ENCODE data around the gene ZNF627. TPM values are rescaled to one million over a fixed set of nuclear protein-coding genes. Genes with fewer than 3 reads are reported as not detected.

Gene ZNF627
- total RNA-seq, 8 experiments from 2014 or later, result 6.8 to 55.7 (median 42.5) TPM

DNA sequence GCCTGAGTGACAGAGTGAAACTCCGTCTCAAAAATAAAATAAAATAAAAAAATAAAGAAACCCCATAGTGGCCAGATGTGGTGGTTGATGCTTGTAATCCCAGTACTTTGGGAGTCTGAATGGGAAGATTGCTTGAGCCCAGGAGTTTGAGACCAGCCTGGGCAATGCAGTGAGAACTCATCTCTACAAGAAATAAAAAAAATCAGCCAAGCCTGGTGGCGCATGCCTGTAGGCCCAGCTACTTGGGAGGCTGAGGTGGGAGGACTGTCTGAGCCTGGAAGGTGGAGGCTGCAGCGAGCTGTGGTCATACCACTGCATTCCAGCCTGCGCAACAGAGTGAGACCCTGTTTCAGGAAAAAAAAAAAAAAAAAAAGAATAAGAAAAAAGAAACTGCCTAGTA is 53.8 kb downstream of the ZNF627 start:
- ATAC-seq (replicated peaks in 6 of 8), result no peak
- Histone ChIP-seq H3K27ac (no peak overlapping the region), H3K4me1 (replicated peaks in 1 of 2) (no peaks in the 10 kb centered on the region), H3K4me3 (no peak overlapping the region)
- in situ Hi-C loops (cut with MboI; ENCODE audit: low pct_unique_long_range_greater_than_20kb in 2 of 9, low sequenced_read_pairs in 9 of 9, unreplicated experiment in 9 of 9), result no loop called here
- WGBS, 10 experiments, result 90 to 100% (median 100%) methylated on average over 1 to 4 of the region's 4 CpGs; no CpG with 5 or more reads in 1 of the 10 experiments

DNA sequence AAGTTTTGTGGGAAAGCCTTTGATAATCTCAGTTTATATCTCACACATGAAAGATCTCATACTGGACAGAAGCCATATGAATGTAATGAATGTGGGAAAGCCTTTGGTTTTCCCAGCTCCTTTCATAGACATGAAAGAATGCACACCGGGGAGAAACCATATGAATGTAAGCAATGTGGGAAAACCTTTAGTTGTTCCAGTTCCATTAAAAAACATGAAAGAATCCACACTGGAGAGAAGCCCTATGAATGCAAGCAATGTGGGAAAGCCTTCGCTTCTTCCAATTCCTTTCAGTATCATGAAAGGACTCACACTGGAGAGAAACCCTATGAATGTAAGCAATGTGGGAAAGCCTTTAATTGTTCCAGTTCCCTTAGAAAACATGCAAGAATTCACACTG is 54.8 kb downstream of the ZNF627 start:
- in situ Hi-C loops (cut with MboI; ENCODE audit: low pct_unique_long_range_greater_than_20kb in 2 of 9, low sequenced_read_pairs in 9 of 9, unreplicated experiment in 9 of 9), result no loop called here
- Histone ChIP-seq H3K4me3 (no peak overlapping the region), H3K4me1 (replicated peaks in 1 of 2) (no peaks in the 10 kb centered on the region), H3K27ac (no peak overlapping the region)
- WGBS, 10 experiments, result 89 to 100% (median 100%) methylated on average over 1 to 2 of the region's 2 CpGs
- no peak for ATAC-seq (replicated peaks in 6 of 8)

DNA sequence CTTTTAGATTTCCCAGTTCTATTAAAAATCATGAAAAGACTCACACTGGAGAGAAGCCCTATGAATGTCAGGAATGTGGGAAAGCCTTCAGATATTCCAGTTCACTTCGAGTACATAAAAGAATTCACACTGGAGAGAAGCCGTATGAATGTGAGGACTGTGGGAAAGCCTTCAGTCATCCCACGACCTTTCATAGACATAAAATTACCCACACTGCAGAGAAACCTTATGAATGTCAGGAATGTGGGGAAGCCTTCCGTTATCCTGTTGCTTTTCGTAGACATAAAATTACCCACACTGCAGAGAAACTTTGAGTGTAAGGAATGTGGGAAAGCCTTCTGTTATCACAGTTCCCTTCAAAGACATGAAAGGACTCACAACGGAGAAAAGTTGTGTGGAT is 55.2 kb downstream of the ZNF627 start:
- Histone ChIP-seq H3K4me1 (replicated peaks in 1 of 2) (no peaks in the 10 kb centered on the region), H3K4me3 (no peak overlapping the region), H3K27ac (no peak overlapping the region)
- 86 to 100% (median 96%) methylated on average over 1 to 6 of the region's 6 CpGs; no CpG with 5 or more reads in 2 of the 10 experiments for WGBS, 10 experiments
- in situ Hi-C loops (cut with MboI; ENCODE audit: low pct_unique_long_range_greater_than_20kb in 2 of 9, low sequenced_read_pairs in 9 of 9, unreplicated experiment in 9 of 9), result no loop called here
- ATAC-seq (replicated peaks in 6 of 8), result no peak

DNA sequence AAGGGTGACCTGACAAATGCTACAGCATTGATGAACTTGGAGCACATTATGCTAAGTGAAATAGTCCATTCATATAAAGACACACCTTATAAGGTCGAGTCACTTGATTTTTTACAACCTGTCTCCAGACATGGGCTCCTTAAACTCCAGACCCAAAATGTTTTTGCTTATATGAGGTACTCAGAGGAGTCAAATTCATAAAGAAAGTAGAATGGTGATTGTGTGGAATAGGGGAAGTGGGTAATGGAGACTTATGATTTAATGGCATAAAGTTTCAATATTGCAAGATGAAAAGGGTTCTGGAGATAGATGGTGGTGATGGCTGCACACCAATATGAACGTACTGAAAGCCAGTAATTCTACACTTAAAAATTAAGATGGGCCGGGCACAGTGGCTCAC is 59.3 kb downstream of the ZNF627 start:
- no peak overlapping the region for H3K4me3 ChIP-seq
- in situ Hi-C loops (cut with MboI; ENCODE audit: low pct_unique_long_range_greater_than_20kb in 2 of 9, low sequenced_read_pairs in 9 of 9, unreplicated experiment in 9 of 9), result no loop called here
- no peak for ATAC-seq (replicated peaks in 6 of 8)
- 56 to 100% (median 84%) methylated on average over 1 to 3 of the region's 3 CpGs; no CpG with 5 or more reads in 3 of the 10 experiments for WGBS, 10 experiments
- H3K27ac ChIP-seq, result no peak overlapping the region
- H3K4me1 ChIP-seq (replicated peaks in 1 of 2), result no peaks in the 10 kb centered on the region

DNA sequence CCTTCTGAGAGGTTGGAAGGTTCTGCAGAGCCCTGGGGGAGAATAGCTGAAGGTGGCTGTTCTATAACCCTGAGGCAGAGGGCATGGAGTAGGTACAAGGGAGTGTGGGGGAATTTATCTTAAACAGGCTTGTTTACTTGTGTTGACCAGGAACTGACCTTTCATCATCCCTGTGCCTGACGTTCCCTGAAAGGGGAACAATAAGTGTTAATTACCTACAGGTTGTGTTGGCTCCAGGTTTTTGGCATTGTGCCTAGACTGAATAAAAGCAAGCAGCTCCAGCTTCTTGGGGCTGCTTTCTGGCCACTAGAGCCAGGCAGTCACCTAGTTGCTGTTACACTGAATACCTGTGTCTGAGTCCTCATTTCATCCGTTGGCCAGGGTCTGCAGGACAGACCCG is 60.0 kb downstream of the ZNF627 start:
- no peak for ATAC-seq (replicated peaks in 6 of 8)

DNA sequence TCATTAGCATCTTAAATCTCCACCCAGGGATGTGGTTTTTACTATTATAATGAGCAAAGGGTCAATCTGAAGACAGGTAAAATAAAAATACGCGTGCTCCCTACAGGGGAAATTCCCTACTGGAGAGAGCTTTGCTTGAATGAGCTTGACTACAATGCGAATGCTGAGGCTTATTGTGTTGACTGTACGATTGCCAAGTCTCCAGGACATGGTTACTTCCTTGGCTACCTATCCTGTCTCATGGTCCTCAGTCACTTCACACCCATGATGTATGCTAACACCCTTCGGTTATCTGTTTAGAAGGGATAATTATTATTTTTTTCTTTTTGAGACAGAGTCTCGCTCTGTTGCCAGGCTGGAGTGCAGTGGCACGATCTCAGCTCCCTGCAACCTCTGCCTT is 61.7 kb downstream of the ZNF627 start:
- in situ Hi-C loops (cut with MboI; ENCODE audit: low pct_unique_long_range_greater_than_20kb in 2 of 9, low sequenced_read_pairs in 9 of 9, unreplicated experiment in 9 of 9), result no loop called here
- peak in 1 of 8 experiments; percentile 95 for ATAC-seq (replicated peaks in 6 of 8)

More for the DNA sequence above, 60.0 kb downstream of the ZNF627 start:
- in situ Hi-C loops (cut with MboI; ENCODE audit: low pct_unique_long_range_greater_than_20kb in 2 of 9, low sequenced_read_pairs in 9 of 9, unreplicated experiment in 9 of 9), result no loop called here
- H3K27ac ChIP-seq, result no peak overlapping the region
- 33 to 100% (median 77%) methylated on average over 1 to 3 of the region's 3 CpGs; no CpG with 5 or more reads in 5 of the 10 experiments for WGBS, 10 experiments
- H3K4me1 ChIP-seq (replicated peaks in 1 of 2), result no peaks in the 10 kb centered on the region
- no peak overlapping the region for H3K4me3 ChIP-seq

DNA sequence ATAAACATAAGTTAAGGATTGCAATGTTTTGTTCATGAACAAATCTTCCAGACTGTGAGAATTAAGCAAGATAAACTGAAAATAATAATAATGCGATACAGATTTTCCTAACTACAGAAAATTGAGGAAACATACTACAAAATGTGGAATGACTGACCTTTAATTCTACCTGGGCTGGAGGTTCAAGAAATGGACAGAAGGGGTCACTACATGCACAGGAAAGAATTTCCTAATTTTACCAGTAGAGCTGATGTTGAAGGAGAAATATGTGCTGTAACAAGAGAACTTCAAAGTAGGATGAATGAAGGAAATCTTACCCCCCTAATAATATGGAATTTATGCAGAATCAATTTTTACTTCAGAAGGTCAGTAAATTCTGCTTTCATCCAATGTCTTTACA is 62.3 kb downstream of the ZNF627 start:
- Histone ChIP-seq H3K4me1 (replicated peaks in 1 of 2) (no peaks in the 10 kb centered on the region), H3K27ac (no peak overlapping the region), H3K4me3 (no peak overlapping the region)
- 90 to 100% (median 100%) methylated on average over 1 of the region's 1 CpG; no CpG with 5 or more reads in 3 of the 10 experiments for WGBS, 10 experiments
- in situ Hi-C loops (cut with MboI; ENCODE audit: low pct_unique_long_range_greater_than_20kb in 2 of 9, low sequenced_read_pairs in 9 of 9, unreplicated experiment in 9 of 9), result no loop called here
- ATAC-seq (replicated peaks in 6 of 8), result no peak

More for the DNA sequence above, 61.7 kb downstream of the ZNF627 start:
- Histone ChIP-seq H3K27ac (no peak overlapping the region), H3K4me1 (replicated peaks in 1 of 2) (no peaks in the 10 kb centered on the region), H3K4me3 (no peak overlapping the region)
- 45 to 100% (median 73%) methylated on average over 1 to 6 of the region's 7 CpGs; no CpG with 5 or more reads in 2 of the 10 experiments for WGBS, 10 experiments

DNA sequence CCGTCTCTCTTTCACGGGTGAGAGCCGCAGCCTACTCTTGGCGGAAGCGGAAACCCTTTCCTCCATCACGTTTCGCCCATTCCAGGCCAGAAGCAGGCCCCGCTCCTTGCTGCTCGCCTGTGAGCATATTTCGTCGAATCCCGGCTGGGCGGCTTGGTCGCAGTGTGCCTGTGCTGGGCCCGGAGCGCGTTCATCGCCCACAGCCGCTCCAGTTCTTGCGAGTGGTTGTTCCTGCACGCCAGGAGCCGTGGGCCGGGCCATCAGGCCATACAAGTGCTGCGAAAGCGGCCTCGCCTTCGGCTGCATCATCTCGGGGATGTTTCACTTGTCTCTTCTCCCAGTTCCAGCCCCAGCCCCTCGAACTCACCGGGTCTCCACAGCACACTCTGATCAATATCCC is 65.0 kb downstream of the ZNF627 start:
- in situ Hi-C loops (cut with MboI; ENCODE audit: low pct_unique_long_range_greater_than_20kb in 2 of 9, low sequenced_read_pairs in 9 of 9, unreplicated experiment in 9 of 9), result no loop called here
- 80 to 100% (median 96%) methylated on average over 2 to 11 of the region's 30 CpGs; no CpG with 5 or more reads in 4 of the 10 experiments for WGBS, 10 experiments
- H3K4me3 ChIP-seq, result no peak overlapping the region
- no peak overlapping the region for H3K27ac ChIP-seq
- no peak for ATAC-seq (replicated peaks in 6 of 8)
- H3K4me1 ChIP-seq (replicated peaks in 1 of 2), result no peaks in the 10 kb centered on the region

DNA sequence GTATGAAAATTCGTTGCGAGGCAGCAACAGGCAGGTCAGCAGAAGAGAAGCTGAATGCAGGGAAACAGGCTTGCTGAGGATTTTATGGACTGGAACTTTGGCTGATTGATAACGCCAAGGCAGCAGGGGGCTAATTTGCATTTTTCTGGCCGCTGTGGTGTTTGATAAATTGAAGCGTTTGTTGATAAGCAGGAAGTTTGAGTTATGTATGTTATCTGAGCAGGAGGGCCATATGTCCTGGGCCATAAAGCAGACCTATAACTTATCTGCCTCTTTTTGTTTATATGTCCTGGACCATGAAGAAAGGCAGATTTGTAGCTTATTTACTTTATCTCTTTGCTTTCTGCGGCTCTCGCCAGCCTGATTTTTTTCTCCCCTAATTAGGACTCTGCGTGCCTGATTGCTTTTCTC is 65.9 kb downstream of the ZNF627 start:
- Histone ChIP-seq H3K4me1 (replicated peaks in 1 of 2) (no peaks in the 10 kb centered on the region), H3K27ac (no peak overlapping the region), H3K4me3 (no peak overlapping the region)
- 57 to 100% (median 84%) methylated on average over 1 to 8 of the region's 8 CpGs; no CpG with 5 or more reads in 1 of the 10 experiments for WGBS, 10 experiments
- ATAC-seq (replicated peaks in 6 of 8), result no peak
- in situ Hi-C loops (cut with MboI; ENCODE audit: low pct_unique_long_range_greater_than_20kb in 2 of 9, low sequenced_read_pairs in 9 of 9, unreplicated experiment in 9 of 9), result no loop called here

Other genes with a start within 250 kb of the ZNF627 start
- gene PLPPR2, start 242.1 kb upstream of the ZNF627 start, total RNA-seq, result 10 to 100 TPM; 21.5 to 46.5 (median 28.0) TPM
- gene SWSAP1, start 222.8 kb upstream of the ZNF627 start, total RNA-seq, result 1 to 10 TPM; 1.7 to 4.0 (median 2.2) TPM
- 1 to 10 TPM; 1.7 to 6.1 (median 3.4) TPM for gene EPOR, start 213.2 kb upstream of the ZNF627 start, total RNA-seq
- gene RGL3, start 178.2 kb upstream of the ZNF627 start, total RNA-seq, result 1 to 10 TPM in 5 of 8 experiments, under 1 TPM in 3; 0.60 to 3.1 (median 1.2) TPM
- 1 to 10 TPM in 5 of 8 experiments, under 1 TPM in 3; 0.45 to 5.1 (median 1.6) TPM for gene ODAD3, start 162.4 kb upstream of the ZNF627 start, total RNA-seq
- gene PRKCSH, start 161.8 kb upstream of the ZNF627 start, total RNA-seq, result 100 to 1,000 TPM; 160 to 255 (median 196) TPM
- 10 to 100 TPM in 5 of 8 experiments, under 1 TPM in 3; 0.22 to 95.6 (median 47.7) TPM for gene ELAVL3, start 116.4 kb upstream of the ZNF627 start, total RNA-seq
- gene ZNF653, start 91.6 kb upstream of the ZNF627 start, total RNA-seq, result 10 to 100 TPM in 3 of 8 experiments, 1 to 10 TPM in 5; 2.5 to 12.8 (median 8.4) TPM
- gene ECSIT, start 68.3 kb upstream of the ZNF627 start, total RNA-seq, result 10 to 100 TPM; 20.9 to 56.9 (median 47.6) TPM
- 10 to 100 TPM in 1 of 8 experiments, 1 to 10 TPM in 6, under 1 TPM in 1; 0.55 to 11.5 (median 1.6) TPM for gene CNN1, start 58.6 kb upstream of the ZNF627 start, total RNA-seq
- 10 to 100 TPM; 48.1 to 93.5 (median 58.2) TPM for gene ELOF1, start 38.3 kb upstream of the ZNF627 start, total RNA-seq
- 10 to 100 TPM in 1 of 8 experiments, 1 to 10 TPM in 5, under 1 TPM in 2; 0.29 to 10.1 (median 2.4) TPM for gene ACP5, start 19.8 kb upstream of the ZNF627 start, total RNA-seq
- gene ZNF823, start 141.5 kb downstream of the ZNF627 start, total RNA-seq, result 10 to 100 TPM in 2 of 8 experiments, 1 to 10 TPM in 6; 4.7 to 13.8 (median 8.2) TPM
- 10 to 100 TPM in 5 of 8 experiments, 1 to 10 TPM in 3; 3.8 to 80.3 (median 21.5) TPM for gene ZNF441, start 169.5 kb downstream of the ZNF627 start, total RNA-seq
- gene ZNF491, start 201.0 kb downstream of the ZNF627 start, total RNA-seq, result 1 to 10 TPM in 6 of 8 experiments, under 1 TPM in 2; 0.87 to 8.6 (median 5.7) TPM
- gene ZNF440, start 216.8 kb downstream of the ZNF627 start, total RNA-seq, result 10 to 100 TPM in 7 of 8 experiments, 1 to 10 TPM in 1; 7.2 to 20.1 (median 15.9) TPM

Measured in motor neuron (in vitro differentiated cells).